HCT116 (cell line): ENCODE data around the gene TSC1. TPM values are rescaled to one million over a fixed set of nuclear protein-coding genes. Genes with fewer than 3 reads are reported as not detected.

ENCODE experiments used
- ATAC-seq: fragments of 200-7000 bp; cut with Tn5 transposase; 2 replicates; pipeline ENCODE4 v1.9.1; 2020; ENCODE audit warnings: mild to moderate bottlenecking, moderate library complexity
- BruUV-seq: library from RNA; stranded (reverse); fragments of 400-500 nt; replicated peaks from 2 replicates; lab custom pipeline; 2021; lab: Mats Ljungman, UMichigan
- CTCF ChIA-PET: fragments of 300-600 bp; sonication (Branson Sonifier 250); formaldehyde crosslinking; loops from one replicate; lab custom pipeline; 2021; ENCODE audit warnings: antibody characterized with exemption; lab: Charles Lee
- POLR2A ChIA-PET: fragments of 300-600, 350-600 bp; sonication (Branson Sonifier 250); formaldehyde crosslinking; loops from one replicate; lab custom pipeline; 2021; ENCODE audit warnings: antibody characterized with exemption; lab: Charles Lee
- RAD21 ChIA-PET, 2 experiments: fragments of 300-600 bp; sonication (Branson Sonifier 250); formaldehyde crosslinking; loops; one replicate each; lab custom pipeline; 2023; ENCODE audit warnings: low total read pairs in 2 of 2; ENCODE audit not compliant: uncharacterized antibody in 2 of 2, unreplicated experiment in 2 of 2, low non-redundant PET in 1 of 2; lab: Charles Lee
- DNase-seq: peaks from one replicate; pipeline ENCODE4 v3.0.0-alpha.2; 2010; ENCODE audit warnings: low read depth, low spot score
- H2AFZ ChIP-seq: fragments of 200-600 bp; shearing (Covaris generic), sonication (generic); 2 replicates; pipeline ENCODE4 v1.6.1; 2017; ENCODE audit warnings: low read depth, mixed run types, mixed read lengths, antibody characterized with exemption, low read length; ENCODE audit not compliant: poor library complexity, severe bottlenecking
- H3K27ac ChIP-seq: 2 replicates; pipeline ENCODE4 v1.5.1; 2012; ENCODE audit warnings: low read depth, low read length
- H3K27me3 ChIP-seq: fragments of 200-600 bp; sonication (generic); 2 replicates; pipeline ENCODE4 v1.6.1; 2016; ENCODE audit warnings: mixed run types, low read length, mixed read lengths; ENCODE audit not compliant: insufficient read depth
- H3K36me3 ChIP-seq, 2 experiments: fragments of 200-500 bp in 1 of 2; fragments of 200-600 bp in 1 of 2; sonication (Bioruptor generic) in 1 of 2; sonication (generic) in 1 of 2; 2 replicates each; pipeline versions ENCODE4 v1.5.1 to v1.6.1; 2014 to 2016; ENCODE audit warnings: low read length in 2 of 2, inconsistent platforms in 1 of 2, mixed read lengths in 1 of 2, mixed run types in 1 of 2; ENCODE audit not compliant: insufficient read depth in 2 of 2, control insufficient read depth in 1 of 2
- H3K4me1 ChIP-seq, 2 experiments: fragments of 200-600 bp in 1 of 2; sonication (generic) in 1 of 2; 2 replicates each; pipeline versions ENCODE4 v1.5.1 to v1.6.1; 2012 to 2017; ENCODE audit warnings: low read length in 2 of 2, inconsistent platforms in 1 of 2, mild to moderate bottlenecking in 1 of 2, mixed read lengths in 1 of 2, mixed run types in 1 of 2, moderate library complexity in 1 of 2; ENCODE audit not compliant: insufficient read depth in 2 of 2, control insufficient read depth in 1 of 2
- H3K4me2 ChIP-seq: fragments of 200-600 bp; sonication (generic); 2 replicates; pipeline ENCODE4 v1.6.1; 2017; ENCODE audit warnings: mixed run types, low read length, mixed read lengths
- H3K4me3 ChIP-seq, 2 experiments: fragments of 200-600 bp in 1 of 2; sonication (generic) in 1 of 2; replicated peaks in 1 of 2; 2 replicates each; pipeline ENCODE4 v1.5.1; 2011 to 2016; ENCODE audit warnings: low read length in 2 of 2, control low read depth in 1 of 2, low read depth in 1 of 2, mild to moderate bottlenecking in 1 of 2, mixed read lengths in 1 of 2, mixed run types in 1 of 2
- H3K79me2 ChIP-seq: fragments of 200-600 bp; sonication (generic); 2 replicates; pipeline ENCODE4 v1.6.1; 2017; ENCODE audit warnings: mild to moderate bottlenecking, mixed run types, low read length, moderate library complexity, mixed read lengths; ENCODE audit not compliant: insufficient read depth
- H3K9ac ChIP-seq: fragments of 200-600 bp; sonication (generic); 2 replicates; pipeline ENCODE4 v1.6.1; 2016; ENCODE audit warnings: low read length, mixed read lengths
- H3K9me2 ChIP-seq: fragments of 200-600 bp; sonication (generic), shearing (Covaris generic); 2 replicates; pipeline ENCODE4 v1.6.1; 2017; ENCODE audit warnings: mixed run types, mild to moderate bottlenecking, moderate library complexity; ENCODE audit not compliant: insufficient read depth
- H3K9me3 ChIP-seq, 2 experiments: fragments of 200-500 bp in 1 of 2; fragments of 200-600 bp in 1 of 2; sonication (Bioruptor generic) in 1 of 2; sonication (generic) in 1 of 2; 2 replicates each; pipeline ENCODE4 v1.6.1; 2014 to 2017; ENCODE audit warnings: low read length in 2 of 2, mixed read lengths in 2 of 2, inconsistent platforms in 1 of 2, low read depth in 1 of 2, mild to moderate bottlenecking in 1 of 2, mixed run types in 1 of 2, moderate library complexity in 1 of 2; ENCODE audit not compliant: control insufficient read depth in 1 of 2, insufficient read depth in 1 of 2
- H4K20me1 ChIP-seq: fragments of 200-600 bp; sonication (generic), shearing (Covaris generic); 2 replicates; pipeline ENCODE4 v1.6.1; 2017; ENCODE audit warnings: mixed run types, mild to moderate bottlenecking, moderate library complexity; ENCODE audit not compliant: insufficient read depth
- EZH2phosphoT487 ChIP-seq: fragments of 200-600 bp; IDR thresholded peaks from 2 replicates; pipeline ENCODE4 v1.6.1; 2018; ENCODE audit warnings: antibody characterized with exemption, borderline replicate concordance
- intact Hi-C: fragments of 100-400 bp; cut with micrococcal nuclease; formaldehyde crosslinking; loops from 2 replicates; pipeline ENCODE4 v1.10.0; 2022
- total RNA-seq: library from RNA; stranded (reverse); gene quantifications from one replicate; pipeline ENCODE4 v1.2.1, GENCODE V29; 2021; ENCODE audit not compliant: unreplicated experiment
- TF ChIP-seq, protein P1 (sequence below): IDR thresholded peaks from 2 replicates; pipeline ENCODE4 v1.6.1; 2011; ENCODE audit warnings: mild to moderate bottlenecking, low read length, moderate library complexity; ENCODE audit not compliant: insufficient replicate concordance; ENCODE audit errors: extremely low read depth

TSC1 gene
- total RNA-seq, 1 experiment from 2014 or later, result 34.5 TPM

DNA sequence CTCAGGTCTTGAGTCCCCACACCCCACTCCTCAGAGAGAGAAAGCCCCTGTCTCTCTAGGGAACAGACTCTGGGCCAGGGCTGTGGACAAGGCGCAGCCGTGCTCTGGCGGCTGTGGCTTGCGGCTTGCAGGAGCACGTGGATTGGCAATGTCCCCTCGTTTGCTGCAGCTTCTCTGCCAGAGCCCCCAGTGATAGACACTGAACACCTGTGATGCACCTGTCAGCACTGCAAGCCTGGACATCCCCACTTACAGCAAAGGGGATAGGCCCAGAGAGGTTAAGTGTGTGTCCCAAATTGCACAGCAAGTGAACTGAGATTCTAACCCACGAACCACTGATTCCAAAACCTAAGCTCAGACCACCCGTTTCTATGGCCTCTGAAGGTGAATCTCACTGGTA, 41.1 kb upstream of the TSC1 start (continued):
- TF ChIP-seq, protein P1, sequence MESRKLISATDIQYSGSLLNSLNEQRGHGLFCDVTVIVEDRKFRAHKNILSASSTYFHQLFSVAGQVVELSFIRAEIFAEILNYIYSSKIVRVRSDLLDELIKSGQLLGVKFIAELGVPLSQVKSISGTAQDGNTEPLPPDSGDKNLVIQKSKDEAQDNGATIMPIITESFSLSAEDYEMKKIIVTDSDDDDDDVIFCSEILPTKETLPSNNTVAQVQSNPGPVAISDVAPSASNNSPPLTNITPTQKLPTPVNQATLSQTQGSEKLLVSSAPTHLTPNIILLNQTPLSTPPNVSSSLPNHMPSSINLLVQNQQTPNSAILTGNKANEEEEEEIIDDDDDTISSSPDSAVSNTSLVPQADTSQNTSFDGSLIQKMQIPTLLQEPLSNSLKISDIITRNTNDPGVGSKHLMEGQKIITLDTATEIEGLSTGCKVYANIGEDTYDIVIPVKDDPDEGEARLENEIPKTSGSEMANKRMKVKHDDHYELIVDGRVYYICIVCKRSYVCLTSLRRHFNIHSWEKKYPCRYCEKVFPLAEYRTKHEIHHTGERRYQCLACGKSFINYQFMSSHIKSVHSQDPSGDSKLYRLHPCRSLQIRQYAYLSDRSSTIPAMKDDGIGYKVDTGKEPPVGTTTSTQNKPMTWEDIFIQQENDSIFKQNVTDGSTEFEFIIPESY, result no peak
- no peak for TF ChIP-seq EZH2phosphoT487
- TF ChIP-seq, all 23 proteins: peak for 0

GRCh38 chr9:132985071-132985350, 40.6 kb upstream of the TSC1 start:
- DNase-seq, result no peak
- CTCF ChIA-PET, result no interaction called here
- BruUV-seq, result no TSS peak

More at GRCh38 chr9:132985071-132985350, 40.6 kb upstream of the TSC1 start:
- peaks cover 0 to 12% of the 10 kb centered on the region in 2 experiments; a peak in 2 of 4 replicates for H3K4me1 ChIP-seq
- no peak overlapping the region for H3K4me3 ChIP-seq
- H3K36me3 ChIP-seq, result no peaks in the 10 kb centered on the region
- ATAC-seq, result no peak
- no peak overlapping the region for H3K27ac ChIP-seq
- no peak overlapping the region for H3K4me2 ChIP-seq
- H2AFZ ChIP-seq, result no peak overlapping the region
- H3K27me3 ChIP-seq, result no peaks in the 10 kb centered on the region
- H3K9me3 ChIP-seq, result no peaks in the 10 kb centered on the region
- no peaks in the 10 kb centered on the region for H4K20me1 ChIP-seq
- intact Hi-C loops, result no loop called here
- no peaks in the 10 kb centered on the region for H3K9me2 ChIP-seq
- TF ChIP-seq, protein P1, result no peak
- POLR2A ChIA-PET, result no interaction called here
- no peak overlapping the region for H3K9ac ChIP-seq
- RAD21 ChIA-PET, result no interaction called here
- H3K79me2 ChIP-seq, result no peaks in the 10 kb centered on the region
